OCI-LY3 (cell line): ENCODE results near the gene ACBD3.

Experiments
- EZH2phosphoT487 ChIP-seq: fragments of 200-600 bp; shearing (Covaris generic); IDR thresholded peaks from 2 replicates; pipeline ENCODE4 v1.6.1; 2018; ENCODE audit warnings: antibody characterized with exemption, mixed run types, low read depth
- TF ChIP-seq, protein P1 (sequence below): fragments of 200-600, 300-600 bp; sonication (generic); IDR thresholded peaks from 2 replicates; pipeline ENCODE4 v1.5.1; 2014; ENCODE audit warnings: antibody characterized with exemption, low read length, low read depth

- TF ChIP-seq, protein P1, sequence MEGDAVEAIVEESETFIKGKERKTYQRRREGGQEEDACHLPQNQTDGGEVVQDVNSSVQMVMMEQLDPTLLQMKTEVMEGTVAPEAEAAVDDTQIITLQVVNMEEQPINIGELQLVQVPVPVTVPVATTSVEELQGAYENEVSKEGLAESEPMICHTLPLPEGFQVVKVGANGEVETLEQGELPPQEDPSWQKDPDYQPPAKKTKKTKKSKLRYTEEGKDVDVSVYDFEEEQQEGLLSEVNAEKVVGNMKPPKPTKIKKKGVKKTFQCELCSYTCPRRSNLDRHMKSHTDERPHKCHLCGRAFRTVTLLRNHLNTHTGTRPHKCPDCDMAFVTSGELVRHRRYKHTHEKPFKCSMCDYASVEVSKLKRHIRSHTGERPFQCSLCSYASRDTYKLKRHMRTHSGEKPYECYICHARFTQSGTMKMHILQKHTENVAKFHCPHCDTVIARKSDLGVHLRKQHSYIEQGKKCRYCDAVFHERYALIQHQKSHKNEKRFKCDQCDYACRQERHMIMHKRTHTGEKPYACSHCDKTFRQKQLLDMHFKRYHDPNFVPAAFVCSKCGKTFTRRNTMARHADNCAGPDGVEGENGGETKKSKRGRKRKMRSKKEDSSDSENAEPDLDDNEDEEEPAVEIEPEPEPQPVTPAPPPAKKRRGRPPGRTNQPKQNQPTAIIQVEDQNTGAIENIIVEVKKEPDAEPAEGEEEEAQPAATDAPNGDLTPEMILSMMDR, result no peak
- TF ChIP-seq EZH2phosphoT487, result no peak
Measured at GRCh38 chr1:226110249-226111097, 76.1 kb downstream of the ACBD3 start.
